Sigmoid colon (tissue), 7 donors: ENCODE data around the gene DNPH1. TPM values are rescaled to one million over a fixed set of nuclear protein-coding genes. Genes with fewer than 3 reads are reported as not detected.

ENCODE experiments used
- DNase-seq: peaks from one replicate; pipeline ENCODE4 v3.0.0-alpha.2; 2019
- H3K27ac ChIP-seq, 4 donors: fragments of 200-600 bp; sonication (generic); one replicate each; pipeline ENCODE4 v1.5.1; 2016 to 2019; ENCODE audit warnings: mild to moderate bottlenecking in 1 of 4
- H3K27me3 ChIP-seq, 3 donors: fragments of 200-600 bp; sonication (generic); one replicate each; pipeline ENCODE4 v1.5.1; 2019; ENCODE audit warnings: mild to moderate bottlenecking in 1 of 3
- H3K36me3 ChIP-seq, 4 donors: fragments of 200-600 bp; sonication (generic); one replicate each; pipeline ENCODE4 v1.5.1; 2016 to 2019
- H3K4me1 ChIP-seq, 4 donors: fragments of 200-600 bp; sonication (generic); one replicate each; pipeline ENCODE4 v1.5.1; 2017 to 2019
- H3K4me3 ChIP-seq, 4 donors: fragments of 200-600 bp; sonication (generic); one replicate each; pipeline ENCODE4 v1.5.1; 2017 to 2019; ENCODE audit warnings: mild to moderate bottlenecking in 2 of 4, moderate library complexity in 1 of 4
- H3K9me3 ChIP-seq, 4 donors: fragments of 200-600 bp in 3 of 4; sonication (generic) in 3 of 4; one replicate each; pipeline versions ENCODE4 v1.5.1 to v1.6.1; 2013 to 2019
- EP300 ChIP-seq, 4 donors: sonication (generic); formaldehyde crosslinking; IDR thresholded peaks; one replicate each; pipeline ENCODE4 v1.6.1; 2017; ENCODE audit warnings: antibody characterized with exemption in 4 of 4
- POLR2A ChIP-seq, 2 donors: fragments of 450-650 bp; IDR thresholded peaks; one replicate each; pipeline ENCODE4 v1.6.1; 2016; ENCODE audit warnings: antibody characterized with exemption in 2 of 2, mild to moderate bottlenecking in 2 of 2, moderate library complexity in 2 of 2
- POLR2AphosphoS5 ChIP-seq, 4 donors: sonication (generic); formaldehyde crosslinking; IDR thresholded peaks; one replicate each; pipeline ENCODE4 v1.6.1; 2017; ENCODE audit warnings: antibody characterized with exemption in 4 of 4
- WGBS, 2 donors: extraction: QIAGEN DNeasy Blood & Tissue Kit; methylation state at CpG; one replicate each; pipeline ENCODE4 v1.1.7; 2013; 5-methylcytosine and 5-hydroxymethylcytosine counted together
- intact Hi-C: fragments of 100-400 bp; cut with DNase I; formaldehyde crosslinking; loops from one replicate; pipeline ENCODE4 v1.15.1; 2023
- polyA plus RNA-seq, 3 donors: library from polyadenylated mRNA; stranded (reverse); fragments of 200-250 nt; gene quantifications; one replicate each; pipeline ENCODE4 v1.2.3, GENCODE V29; 2013
- total RNA-seq, 4 donors: library from RNA; depleted of rRNA; stranded (reverse); fragments of >200 nt; gene quantifications; one replicate each; pipeline ENCODE4 v1.1.0, GENCODE V29; 2016
- TF ChIP-seq, protein P1 (sequence below), 4 experiments: fragments of 450-650 bp in 3 of 4; fragments of 200-600 bp in 1 of 4; IDR thresholded peaks; one replicate each; pipeline ENCODE4 v1.5.1; 2016 to 2019; ENCODE audit warnings: antibody characterized with exemption in 4 of 4, mild to moderate bottlenecking in 3 of 4, moderate library complexity in 2 of 4
- donor health status: healthy with polysubstance abuse.
- donor health status: Bipolar disorder and iron deficiency.
- donor health status: healthy.

DNPH1 gene
- total and polyA plus RNA-seq, 7 donors, result 32.1 to 188 (median 96.0) TPM

DNA sequence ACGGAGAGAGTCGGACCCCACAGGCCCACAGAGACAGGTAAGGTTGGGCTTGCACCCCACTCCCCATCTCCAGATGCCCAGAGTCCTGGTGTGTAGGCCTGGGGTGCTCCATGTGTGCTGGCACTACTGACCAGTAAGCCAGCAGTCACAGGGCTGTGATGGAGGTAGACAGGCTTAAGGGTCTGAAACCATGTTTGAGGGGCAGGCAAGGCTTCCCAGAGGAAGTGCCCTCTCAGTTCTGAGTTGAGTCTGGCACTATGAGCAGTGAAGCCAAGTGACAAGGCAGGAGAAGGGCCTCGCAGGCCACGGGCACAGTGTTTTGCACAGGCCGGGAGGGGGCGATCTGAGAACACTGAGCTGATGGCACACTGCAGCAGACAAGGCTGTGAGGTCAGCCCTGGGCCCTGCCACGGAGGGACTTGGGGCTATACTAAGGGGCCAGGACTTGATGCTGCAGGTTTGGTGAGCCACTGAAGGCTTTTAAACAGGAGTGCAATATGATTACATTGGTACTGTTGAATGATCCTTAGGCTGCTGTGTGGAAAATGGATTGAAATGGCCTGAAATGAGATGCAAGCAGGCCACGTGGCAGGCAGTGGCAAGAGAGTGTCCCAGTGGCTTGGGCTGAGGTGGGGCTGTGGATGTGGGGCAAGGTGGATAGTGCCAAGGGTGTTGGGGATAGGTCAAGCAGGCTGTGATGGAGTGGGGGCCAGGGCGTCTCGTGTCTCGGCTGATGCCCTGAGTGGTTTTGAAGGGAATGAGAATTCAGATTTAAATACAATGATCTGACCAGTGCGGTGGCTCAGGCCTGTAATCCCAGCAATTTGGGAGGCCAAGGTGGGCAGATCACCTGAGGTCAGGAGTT, 34.3 kb upstream of the DNPH1 start:
- TF ChIP-seq POLR2A (IDR thresholded peaks at IDR 0.05) (no peak), EP300 (IDR thresholded peaks at IDR 0.05) (no peak)
- TF ChIP-seq, protein P1, sequence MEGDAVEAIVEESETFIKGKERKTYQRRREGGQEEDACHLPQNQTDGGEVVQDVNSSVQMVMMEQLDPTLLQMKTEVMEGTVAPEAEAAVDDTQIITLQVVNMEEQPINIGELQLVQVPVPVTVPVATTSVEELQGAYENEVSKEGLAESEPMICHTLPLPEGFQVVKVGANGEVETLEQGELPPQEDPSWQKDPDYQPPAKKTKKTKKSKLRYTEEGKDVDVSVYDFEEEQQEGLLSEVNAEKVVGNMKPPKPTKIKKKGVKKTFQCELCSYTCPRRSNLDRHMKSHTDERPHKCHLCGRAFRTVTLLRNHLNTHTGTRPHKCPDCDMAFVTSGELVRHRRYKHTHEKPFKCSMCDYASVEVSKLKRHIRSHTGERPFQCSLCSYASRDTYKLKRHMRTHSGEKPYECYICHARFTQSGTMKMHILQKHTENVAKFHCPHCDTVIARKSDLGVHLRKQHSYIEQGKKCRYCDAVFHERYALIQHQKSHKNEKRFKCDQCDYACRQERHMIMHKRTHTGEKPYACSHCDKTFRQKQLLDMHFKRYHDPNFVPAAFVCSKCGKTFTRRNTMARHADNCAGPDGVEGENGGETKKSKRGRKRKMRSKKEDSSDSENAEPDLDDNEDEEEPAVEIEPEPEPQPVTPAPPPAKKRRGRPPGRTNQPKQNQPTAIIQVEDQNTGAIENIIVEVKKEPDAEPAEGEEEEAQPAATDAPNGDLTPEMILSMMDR (IDR thresholded peaks at IDR 0.05), result peak; percentile 53 to 76 (median 68)
- peak; percentile 82 for DNase-seq

DNA sequence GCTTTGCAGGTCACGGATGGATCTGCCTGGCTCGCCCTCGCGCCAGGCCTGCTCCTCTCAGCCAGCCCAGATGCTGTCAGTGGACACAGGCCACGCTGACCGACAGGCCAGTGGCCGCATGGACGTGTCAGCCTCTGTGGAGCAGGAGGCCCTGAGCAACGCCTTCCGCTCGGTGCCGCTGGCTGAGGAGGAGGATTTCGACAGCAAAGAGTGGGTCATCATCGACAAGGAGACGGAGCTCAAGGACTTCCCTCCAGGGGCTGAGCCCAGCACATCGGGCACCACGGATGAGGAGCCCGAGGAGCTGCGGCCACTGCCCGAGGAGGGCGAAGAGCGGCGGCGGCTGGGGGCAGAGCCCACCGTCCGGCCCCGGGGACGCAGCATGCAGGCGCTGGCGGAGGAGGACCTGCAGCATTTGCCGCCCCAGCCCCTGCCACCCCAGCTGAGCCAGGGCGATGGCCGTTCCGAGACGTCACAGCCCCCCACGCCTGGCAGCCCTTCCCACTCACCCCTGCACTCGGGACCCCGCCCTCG, 33.6 kb upstream of the DNPH1 start:
- H3K27ac ChIP-seq, result no peak overlapping the region
- H3K27me3 ChIP-seq, result no peaks in the 10 kb centered on the region
- no peaks in the 10 kb centered on the region for H3K36me3 ChIP-seq
- H3K4me1 ChIP-seq, result peaks cover 0 to 4% (median 2%) of the 10 kb centered on the region in 4 donors
- no peaks in the 10 kb centered on the region for H3K9me3 ChIP-seq
- WGBS, 2 donors, result 89 to 93% methylated on average over 39 of the region's 39 CpGs
- no peak overlapping the region for H3K4me3 ChIP-seq
- TF ChIP-seq EP300 (IDR thresholded peaks at IDR 0.05) (no peak), POLR2AphosphoS5 (IDR thresholded peaks at IDR 0.05) (no peak), POLR2A (IDR thresholded peaks at IDR 0.05) (no peak)
- TF ChIP-seq, protein P1 (IDR thresholded peaks at IDR 0.05), result no peak
- DNase-seq, result no peak
- intact Hi-C loops, result loop anchor here (2.0 to 10.0 kb wide), 2 partner anchors 72 to 162 kb away; partner anchors contain the start of gene ABCC10

More for the DNA sequence above, 34.3 kb upstream of the DNPH1 start:
- WGBS, 2 donors, result 47 to 54% methylated on average over 12 of the region's 12 CpGs
- Histone ChIP-seq H3K36me3 (no peaks in the 10 kb centered on the region), H3K9me3 (no peaks in the 10 kb centered on the region), H3K27ac (no peak overlapping the region), H3K27me3 (no peaks in the 10 kb centered on the region), H3K4me3 (no peak overlapping the region), H3K4me1 (peaks cover 0 to 11% (median 9%) of the 10 kb centered on the region in 4 donors)
- intact Hi-C loops, result loop anchor here (2.0 to 10.0 kb wide), 2 partner anchors 71 to 161 kb away; partner anchors contain the start of gene ABCC10

DNA sequence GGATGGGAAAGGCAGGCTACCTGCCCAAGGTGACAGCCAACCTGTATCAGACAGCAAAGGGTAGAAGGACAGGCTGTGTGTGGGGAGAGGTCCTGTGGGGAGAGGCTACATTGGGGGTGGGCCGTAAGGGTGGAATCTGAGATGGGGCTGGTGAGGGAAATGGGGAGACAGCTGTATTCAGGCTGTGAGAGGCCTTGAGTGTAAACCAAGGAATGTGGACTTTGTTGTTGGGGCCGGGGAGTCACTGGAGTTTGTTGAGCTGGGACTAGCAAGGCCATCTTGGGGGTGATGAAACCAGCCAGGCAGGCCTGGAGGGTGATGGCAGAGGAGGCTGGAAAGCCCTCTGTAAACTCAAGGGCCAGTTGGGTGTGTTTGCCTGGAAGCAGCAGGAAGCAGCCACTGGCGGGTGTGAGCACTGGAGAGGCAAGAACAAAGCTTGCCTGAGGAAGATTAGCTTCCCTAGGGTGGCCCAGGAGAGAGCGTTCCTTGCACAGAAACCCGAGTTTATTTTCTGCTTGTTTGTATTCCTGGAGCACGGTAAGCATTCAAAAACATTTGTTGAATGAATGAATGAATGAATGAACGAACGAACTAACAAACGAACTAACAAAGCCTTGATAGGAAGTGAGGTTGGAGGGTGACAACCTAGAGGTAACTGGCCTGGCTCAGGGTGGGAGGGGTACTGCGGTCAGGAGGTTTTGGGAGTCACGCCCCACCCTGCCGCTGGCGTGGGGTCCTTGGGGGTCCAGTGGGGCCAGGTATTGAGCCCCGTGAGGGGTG, 32.9 kb upstream of the DNPH1 start:
- intact Hi-C loops, result loop anchor here (2.0 to 10.0 kb wide), 2 partner anchors 73 to 163 kb away; partner anchors contain the start of gene ABCC10
- H3K9me3 ChIP-seq, result no peaks in the 10 kb centered on the region
- H3K36me3 ChIP-seq, result no peaks in the 10 kb centered on the region
- no peak overlapping the region for H3K27ac ChIP-seq
- 56 to 77% methylated on average over 14 of the region's 14 CpGs for WGBS, 2 donors
- H3K27me3 ChIP-seq, result no peaks in the 10 kb centered on the region
- TF ChIP-seq EP300 (IDR thresholded peaks at IDR 0.05), result no peak
- no peak for TF ChIP-seq POLR2AphosphoS5 (IDR thresholded peaks at IDR 0.05)
- TF ChIP-seq, protein P1 (IDR thresholded peaks at IDR 0.05), result no peak
- TF ChIP-seq POLR2A (IDR thresholded peaks at IDR 0.05), result no peak
- no peaks in the 10 kb centered on the region for H3K4me1 ChIP-seq
- DNase-seq, result no peak
- no peak overlapping the region for H3K4me3 ChIP-seq

DNA sequence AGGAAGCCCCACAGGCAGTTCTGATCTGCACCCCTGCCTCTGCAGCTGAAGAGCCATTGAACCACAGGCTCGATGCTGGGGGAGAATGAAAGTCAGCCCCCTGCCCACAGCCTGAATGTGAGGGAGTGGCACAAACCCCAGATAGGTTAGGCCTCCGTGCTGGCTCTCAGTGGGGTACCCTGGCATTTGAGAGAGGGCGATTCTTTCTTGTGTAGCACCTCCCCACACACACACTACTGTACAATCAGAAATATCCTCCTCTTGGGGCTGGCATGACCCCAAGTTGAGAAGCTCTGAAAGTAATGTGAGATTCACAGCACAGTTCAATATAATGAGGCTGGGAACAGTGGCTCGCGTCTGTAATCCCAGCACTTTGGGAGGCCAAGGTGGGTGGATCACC, 31.9 kb upstream of the DNPH1 start:
- intact Hi-C loops, result loop anchor here (10.0 kb wide), 1 partner anchor 164 kb away; the partner anchor contains the start of gene ABCC10
- TF ChIP-seq POLR2AphosphoS5 (IDR thresholded peaks at IDR 0.05) (no peak), POLR2A (IDR thresholded peaks at IDR 0.05) (no peak), EP300 (IDR thresholded peaks at IDR 0.05) (no peak)
- TF ChIP-seq, protein P1 (IDR thresholded peaks at IDR 0.05), result no peak
- Histone ChIP-seq H3K4me1 (no peaks in the 10 kb centered on the region), H3K27me3 (no peaks in the 10 kb centered on the region), H3K4me3 (no peak overlapping the region), H3K36me3 (no peaks in the 10 kb centered on the region), H3K9me3 (no peaks in the 10 kb centered on the region), H3K27ac (no peak overlapping the region)
- WGBS, 2 donors, result 88 to 91% methylated on average over 5 of the region's 5 CpGs
- no peak for DNase-seq
